Measurements from ENCODE around the gene MAPT.

DNA sequence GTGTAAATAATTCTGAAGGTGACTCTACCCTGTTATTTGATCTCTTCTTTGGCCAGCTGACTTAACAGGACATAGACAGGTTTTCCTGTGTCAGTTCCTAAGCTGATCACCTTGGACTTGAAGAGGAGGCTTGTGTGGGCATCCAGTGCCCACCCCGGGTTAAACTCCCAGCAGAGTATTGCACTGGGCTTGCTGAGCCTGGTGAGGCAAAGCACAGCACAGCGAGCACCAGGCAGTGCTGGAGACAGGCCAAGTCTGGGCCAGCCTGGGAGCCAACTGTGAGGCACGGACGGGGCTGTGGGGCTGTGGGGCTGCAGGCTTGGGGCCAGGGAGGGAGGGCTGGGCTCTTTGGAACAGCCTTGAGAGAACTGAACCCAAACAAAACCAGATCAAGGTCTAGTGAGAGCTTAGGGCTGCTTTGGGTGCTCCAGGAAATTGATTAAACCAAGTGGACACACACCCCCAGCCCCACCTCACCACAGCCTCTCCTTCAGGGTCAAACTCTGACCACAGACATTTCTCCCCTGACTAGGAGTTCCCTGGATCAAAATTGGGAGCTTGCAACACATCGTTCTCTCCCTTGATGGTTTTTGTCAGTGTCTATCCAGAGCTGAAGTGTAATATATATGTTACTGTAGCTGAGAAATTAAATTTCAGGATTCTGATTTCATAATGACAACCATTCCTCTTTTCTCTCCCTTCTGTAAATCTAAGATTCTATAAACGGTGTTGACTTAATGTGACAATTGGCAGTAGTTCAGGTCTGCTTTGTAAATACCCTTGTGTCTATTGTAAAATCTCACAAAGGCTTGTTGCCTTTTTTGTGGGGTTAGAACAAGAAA, 109.8 kb downstream of the MAPT start:
- no peak for TF ChIP-seq CTCF (IDR thresholded peaks at IDR 0.05)
- TF ChIP-seq POLR2AphosphoS5 (IDR thresholded peaks at IDR 0.05), result no peak
- TF ChIP-seq POLR2A (IDR thresholded peaks at IDR 0.05; ENCODE audit: low read depth), result no peak
- TF ChIP-seq EP300 (IDR thresholded peaks at IDR 0.05), result no peak
